ENCODE results near the gene SPACDR.

The SPACDR gene

GRCh38 chr7:100484673-100485045, 20.6 kb upstream of the SPACDR start:
- FAIRE-seq = no peak

GRCh38 chr7:100483722-100484672, 19.9 kb upstream of the SPACDR start, which contains the start of gene NYAP1:
TSS of gene NYAP1 (plus strand) at chr7:100483927. CDS start at chr7:100485312, 1,385 bp downstream.
- FAIRE-seq = no peak

GRCh38 chr7:100483090-100483721, 19.1 kb upstream of the SPACDR start:
- no peak for FAIRE-seq

- no peak for FAIRE-seq
These were observed 18.6 kb upstream of the SPACDR start for GRCh38 chr7:100482728-100483089.

GRCh38 chr7:100481466-100481865, 17.4 kb upstream of the SPACDR start:
- FAIRE-seq = no peak

GRCh38 chr7:100478958-100479660, 15.0 kb upstream of the SPACDR start, which contains the start of gene TSC22D4:
TSS of gene TSC22D4 (minus strand) at chr7:100479214. CDS start at chr7:100478038, 1,176 bp downstream.
- no peak for FAIRE-seq

GRCh38 chr7:100477871-100478267, 13.8 kb upstream of the SPACDR start:
- FAIRE-seq = no peak

GRCh38 chr7:100476903-100477870, 13.1 kb upstream of the SPACDR start:
- FAIRE-seq = no peak

- FAIRE-seq = no peak
These were observed 12.2 kb upstream of the SPACDR start for GRCh38 chr7:100476101-100476780.

- no peak for FAIRE-seq
These were observed 11.5 kb upstream of the SPACDR start for GRCh38 chr7:100475549-100475948.

GRCh38 chr7:100472854-100473499, 8.9 kb upstream of the SPACDR start:
- no peak for FAIRE-seq

GRCh38 chr7:100472121-100472851, 8.2 kb upstream of the SPACDR start:
- FAIRE-seq = no peak

- no peak for FAIRE-seq
These were observed 7.0 kb upstream of the SPACDR start for GRCh38 chr7:100471021-100471420.

GRCh38 chr7:100469227-100470044, 5.4 kb upstream of the SPACDR start:
- no peak for FAIRE-seq

- no peak for FAIRE-seq
These were observed 3.7 kb upstream of the SPACDR start for GRCh38 chr7:100467638-100468373.

GRCh38 chr7:100466653-100467605, 2.9 kb upstream of the SPACDR start:
- no peak for FAIRE-seq

GRCh38 chr7:100465702-100466311, 1.7 kb upstream of the SPACDR start:
- no peak for FAIRE-seq

Measured in islet of Langerhans (tissue), 1 donor.